Neuronal stem cell (in vitro differentiated cells): ENCODE results near the gene SLC25A30.
"Not testable (repeated sequence)": the region's sequence is repeated elsewhere in the genome, so short reads cannot be mapped to it uniquely, and the experiment has no call there.

Source experiments
- DNase-seq: peaks from one replicate; pipeline ENCODE4 v3.0.0-alpha.2; 2013; ENCODE audit warnings: low spot score
- H2AFZ ChIP-seq: one replicate; pipeline ENCODE4 v1.6.1; 2013; ENCODE audit warnings: mild to moderate bottlenecking, low read length, inconsistent platforms
- H2AK5ac ChIP-seq: 2 replicates; pipeline ENCODE4 v1.6.1; 2013; ENCODE audit warnings: low read depth, mild to moderate bottlenecking, inconsistent platforms, low read length, moderate library complexity, mixed read lengths
- H2BK120ac ChIP-seq: 2 replicates; pipeline ENCODE4 v1.6.1; 2013; ENCODE audit warnings: low read depth, mild to moderate bottlenecking, inconsistent platforms, low read length, moderate library complexity, mixed read lengths
- H2BK12ac ChIP-seq: one replicate; pipeline ENCODE4 v1.6.1; 2013; ENCODE audit warnings: low read length, inconsistent platforms
- H2BK15ac ChIP-seq: 2 replicates; pipeline ENCODE4 v1.6.1; 2013; ENCODE audit warnings: mild to moderate bottlenecking, low read length, inconsistent platforms, mixed read lengths
- H2BK5ac ChIP-seq: one replicate; pipeline ENCODE4 v1.6.1; 2013; ENCODE audit warnings: inconsistent platforms, mild to moderate bottlenecking, low read length, moderate library complexity
- H3K14ac ChIP-seq: one replicate; pipeline ENCODE4 v1.6.1; 2013; ENCODE audit warnings: low read length, inconsistent platforms
- H3K18ac ChIP-seq: 2 replicates; pipeline ENCODE4 v1.6.1; 2013; ENCODE audit warnings: low read length, inconsistent platforms
- H3K23ac ChIP-seq: 2 replicates; pipeline ENCODE4 v1.6.1; 2013; ENCODE audit warnings: low read depth, mild to moderate bottlenecking, mixed read lengths, low read length, inconsistent platforms; ENCODE audit not compliant: poor library complexity
- H3K27ac ChIP-seq: replicated peaks from 3 replicates; pipeline ENCODE4 v1.5.1; 2013; ENCODE audit warnings: low read length, inconsistent platforms
- H3K27me3 ChIP-seq, 3 experiments: 2 replicates each; pipeline ENCODE4 v1.6.1; 2013; ENCODE audit warnings: low read length in 3 of 3, mild to moderate bottlenecking in 2 of 3, inconsistent platforms in 1 of 3, low read depth in 1 of 3, mixed read lengths in 1 of 3, moderate library complexity in 1 of 3; ENCODE audit not compliant: control insufficient read depth in 3 of 3, insufficient read depth in 3 of 3
- H3K36me3 ChIP-seq, 2 donors: replicated peaks in 1 of 2; 2 replicates each; pipeline ENCODE4 v1.6.1; 2013; ENCODE audit warnings: low read length in 2 of 2; ENCODE audit not compliant: control insufficient read depth in 2 of 2, insufficient read depth in 2 of 2
- H3K4ac ChIP-seq: 2 replicates; pipeline ENCODE4 v1.6.1; 2013; ENCODE audit warnings: inconsistent platforms, mild to moderate bottlenecking, low read length, moderate library complexity
- H3K4me1 ChIP-seq, 2 donors: 1 replicate in 1 of 2; 2 replicates in 1 of 2; pipeline ENCODE4 v1.6.1; 2013; ENCODE audit warnings: low read length in 2 of 2, low read depth in 1 of 2; ENCODE audit not compliant: control insufficient read depth in 2 of 2, insufficient read depth in 1 of 2
- H3K4me2 ChIP-seq: one replicate; pipeline ENCODE4 v1.6.1; 2013; ENCODE audit warnings: mild to moderate bottlenecking, low read length, inconsistent platforms; ENCODE audit not compliant: insufficient read depth, poor library complexity, severe bottlenecking
- H3K4me3 ChIP-seq, 2 donors: 2 replicates each; pipeline ENCODE4 v1.5.1; 2013; ENCODE audit warnings: low read length in 2 of 2, mild to moderate bottlenecking in 2 of 2, inconsistent platforms in 1 of 2, moderate library complexity in 1 of 2
- H3K79me1 ChIP-seq: one replicate; pipeline ENCODE4 v1.6.1; 2013; ENCODE audit warnings: low read depth, mild to moderate bottlenecking, inconsistent platforms, low read length, moderate library complexity
- H3K9ac ChIP-seq: one replicate; pipeline ENCODE4 v1.6.1; 2013; ENCODE audit warnings: mild to moderate bottlenecking, low read depth, low read length, inconsistent platforms; ENCODE audit not compliant: poor library complexity
- H3K9me3 ChIP-seq, 2 donors: replicated peaks in 1 of 2; 2 replicates each; pipeline versions ENCODE3 to v1.6.1; 2013; ENCODE audit warnings: low read length in 2 of 2, mild to moderate bottlenecking in 2 of 2, inconsistent platforms in 1 of 2, low read depth in 1 of 2, mixed read lengths in 1 of 2, moderate library complexity in 1 of 2; ENCODE audit not compliant: control insufficient read depth in 2 of 2, insufficient read depth in 1 of 2
- H4K8ac ChIP-seq: one replicate; pipeline ENCODE4 v1.6.1; 2013; ENCODE audit warnings: low read depth, mild to moderate bottlenecking, inconsistent platforms, low read length, moderate library complexity
- H4K91ac ChIP-seq: one replicate; pipeline ENCODE4 v1.6.1; 2013; ENCODE audit warnings: low read length, low read depth, mild to moderate bottlenecking, inconsistent platforms; ENCODE audit not compliant: poor library complexity
- WGBS, 2 donors: extraction: QIAGEN DNeasy Blood & Tissue Kit; methylation state at CpG; one replicate each; pipeline ENCODE4 v1.1.7; 2013; ENCODE audit warnings: missing lambda C conversion rate in 2 of 2, mixed read lengths in 1 of 2; ENCODE audit not compliant: insufficient read length in 2 of 2, insufficient replicate concordance in 1 of 2; ENCODE audit errors: extremely low coverage in 2 of 2; 5-methylcytosine and 5-hydroxymethylcytosine counted together

The SLC25A30 gene

GRCh38 chr13:45392811-45393210 is 25.4 kb downstream of the SLC25A30 start:
- Histone ChIP-seq H3K18ac (peak overlapping the region; percentile 7), H3K79me1 (no peaks in the 10 kb centered on the region), H3K4me2 (no peak overlapping the region), H3K4ac (no peak overlapping the region), H3K4me3 (no peak overlapping the region), H3K23ac (no peak overlapping the region), H3K27ac (no peak overlapping the region), H2BK12ac (no peak overlapping the region), H3K9ac (no peak overlapping the region), H2BK5ac (no peak overlapping the region), H4K8ac (no peak overlapping the region), H2BK120ac (no peak overlapping the region), H3K14ac (no peak overlapping the region), H3K9me3 (no peaks in the 10 kb centered on the region), H4K91ac (no peak overlapping the region), H3K27me3 (no peaks in the 10 kb centered on the region), H2AK5ac (no peak overlapping the region), H2AFZ (no peak overlapping the region), H3K4me1 (no peaks in the 10 kb centered on the region), H3K36me3 (peaks cover 3 to 33% of the 10 kb centered on the region in 2 donors), H2BK15ac (no peak overlapping the region)
- no peak for DNase-seq
- WGBS, 2 donors = no CpG with 5 or more reads among the region's 5 CpGs

GRCh38 chr13:45391926-45392325 is 26.2 kb downstream of the SLC25A30 start:
- no CpG with 5 or more reads among the region's 6 CpGs for WGBS, 2 donors
- Histone ChIP-seq H3K4me1 (no peaks in the 10 kb centered on the region), H3K9ac (no peak overlapping the region), H2BK15ac (no peak overlapping the region), H3K27ac (no peak overlapping the region), H3K9me3 (no peaks in the 10 kb centered on the region), H3K14ac (no peak overlapping the region), H2BK5ac (no peak overlapping the region), H3K4ac (no peak overlapping the region), H2BK120ac (no peak overlapping the region), H3K4me3 (no peak overlapping the region), H3K27me3 (no peaks in the 10 kb centered on the region), H3K79me1 (no peaks in the 10 kb centered on the region), H3K4me2 (no peak overlapping the region), H4K8ac (no peak overlapping the region), H3K18ac (no peak overlapping the region), H3K36me3 (peaks cover 5 to 30% of the 10 kb centered on the region in 2 donors), H4K91ac (no peak overlapping the region), H2AK5ac (no peak overlapping the region), H2AFZ (no peak overlapping the region), H2BK12ac (no peak overlapping the region), H3K23ac (no peak overlapping the region)
- no peak for DNase-seq

DNA sequence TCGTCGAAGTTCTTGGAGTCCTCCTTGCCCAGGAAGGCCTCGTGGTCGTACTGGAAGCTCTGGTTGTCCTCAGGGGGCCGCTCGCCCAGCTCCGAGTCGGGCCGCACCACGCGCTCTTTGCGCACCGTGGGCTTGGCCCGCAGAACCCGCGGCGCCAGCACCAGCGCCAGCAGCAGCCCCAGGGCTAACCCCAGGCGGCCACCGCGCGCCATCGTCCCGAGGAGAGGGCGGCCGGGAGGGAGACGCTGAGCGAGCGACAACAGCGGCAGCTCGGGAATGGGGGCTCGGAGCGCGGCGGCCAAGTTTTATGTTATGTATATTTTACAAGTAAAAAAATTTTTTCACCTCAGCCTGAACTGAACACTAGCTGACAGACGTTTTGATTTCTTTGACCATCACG is 27.0 kb downstream of the SLC25A30 start:
- not testable (repeated sequence) for H2AFZ ChIP-seq, H3K18ac ChIP-seq, H4K91ac ChIP-seq, H2BK120ac ChIP-seq, H2AK5ac ChIP-seq, H3K4me1 ChIP-seq, H3K4me2 ChIP-seq, H3K4ac ChIP-seq, DNase-seq, H3K9me3 ChIP-seq, H3K9ac ChIP-seq, H3K14ac ChIP-seq, H3K27me3 ChIP-seq, H2BK5ac ChIP-seq, H3K23ac ChIP-seq, H2BK15ac ChIP-seq, H3K4me3 ChIP-seq, H4K8ac ChIP-seq, H2BK12ac ChIP-seq, H3K27ac ChIP-seq, H3K79me1 ChIP-seq
- peaks cover 5 to 31% of the 10 kb centered on the region in 2 donors for H3K36me3 ChIP-seq
- WGBS, 2 donors = no CpG with 5 or more reads among the region's 37 CpGs

GRCh38 chr13:45390348-45390747 is 27.8 kb downstream of the SLC25A30 start:
- not testable (repeated sequence) for H3K9me3 ChIP-seq, DNase-seq, H3K14ac ChIP-seq, H2BK5ac ChIP-seq, H3K9ac ChIP-seq, H3K4ac ChIP-seq, H2BK120ac ChIP-seq, H3K4me3 ChIP-seq, H4K91ac ChIP-seq, H4K8ac ChIP-seq, H3K79me1 ChIP-seq, H3K4me2 ChIP-seq, H3K23ac ChIP-seq, H2AFZ ChIP-seq, H3K4me1 ChIP-seq, H2BK15ac ChIP-seq, H2AK5ac ChIP-seq, H3K27ac ChIP-seq, H2BK12ac ChIP-seq, H3K18ac ChIP-seq, H3K27me3 ChIP-seq
- WGBS, 2 donors = no CpG with 5 or more reads among the region's 9 CpGs
- peaks cover 5 to 31% of the 10 kb centered on the region in 2 donors for H3K36me3 ChIP-seq
